Spleen (tissue), 11 donors: ENCODE data around the gene IFI44. TPM values are rescaled to one million over a fixed set of nuclear protein-coding genes. Genes with fewer than 3 reads are reported as not detected.

Experiments
- DNase-seq: peaks from one replicate; pipeline ENCODE4 v3.0.0-alpha.2; 2020
- H3K27ac ChIP-seq, 8 donors: fragments of 200-600 bp; sonication (generic) in 7 of 8; 1 replicate in 4 of 8; 2 replicates in 4 of 8; pipeline versions ENCODE4 v1.5.0 to v1.8.0; 2016 to 2021; ENCODE audit warnings: inconsistent platforms in 4 of 8, mild to moderate bottlenecking in 4 of 8, moderate library complexity in 1 of 8
- H3K27me3 ChIP-seq, 7 donors: fragments of 200-600 bp; sonication (generic) in 6 of 7; replicated peaks in 1 of 7; 1 replicate in 4 of 7; 2 replicates in 3 of 7; pipeline versions ENCODE4 v1.5.0 to v1.8.0; 2016 to 2021; ENCODE audit warnings: inconsistent platforms in 3 of 7, mild to moderate bottlenecking in 1 of 7
- H3K36me3 ChIP-seq, 6 donors: fragments of 200-600 bp; sonication (generic) in 5 of 6; 1 replicate in 4 of 6; 2 replicates in 2 of 6; pipeline versions ENCODE4 v1.5.0 to v1.8.0; 2016 to 2021; ENCODE audit warnings: inconsistent platforms in 2 of 6
- H3K4me1 ChIP-seq, 6 donors: fragments of 200-600 bp; sonication (generic) in 5 of 6; 1 replicate in 3 of 6; 2 replicates in 3 of 6; pipeline versions ENCODE4 v1.5.0 to v1.8.0; 2016 to 2021; ENCODE audit warnings: inconsistent platforms in 3 of 6
- H3K4me3 ChIP-seq, 8 donors: fragments of 200-600 bp; sonication (generic) in 7 of 8; 1 replicate in 4 of 8; 2 replicates in 4 of 8; pipeline versions ENCODE4 v1.5.0 to v1.8.0; 2016 to 2021; ENCODE audit warnings: inconsistent platforms in 4 of 8, mild to moderate bottlenecking in 4 of 8, moderate library complexity in 2 of 8
- H3K9me3 ChIP-seq, 8 donors: fragments of 200-600 bp; sonication (generic) in 7 of 8; 1 replicate in 4 of 8; 2 replicates in 4 of 8; pipeline versions ENCODE4 v1.5.0 to v1.8.0; 2016 to 2021; ENCODE audit warnings: inconsistent platforms in 4 of 8
- CTCF ChIP-seq, 11 experiments: fragments of 200-600 bp in 7 of 11; fragments of 450-650 bp in 4 of 11; sonication (generic) in 4 of 11; IDR thresholded peaks in 8 of 11; conservative IDR thresholded peaks in 3 of 11; 1 replicate in 7 of 11; 2 replicates in 4 of 11; pipeline versions ENCODE4 v1.4.0 to v1.8.0; 2016 to 2021; ENCODE audit warnings: antibody characterized with exemption in 11 of 11, inconsistent platforms in 4 of 11, mild to moderate bottlenecking in 1 of 11
- POLR2A ChIP-seq, 3 donors: fragments of 450-650 bp; IDR thresholded peaks; one replicate each; pipeline ENCODE4 v1.5.1; 2017; ENCODE audit warnings: antibody characterized with exemption in 3 of 3, mild to moderate bottlenecking in 1 of 3
- POLR2AphosphoS5 ChIP-seq, 3 donors: sonication (generic); formaldehyde crosslinking; IDR thresholded peaks; one replicate each; pipeline ENCODE4 v1.5.1; 2017; ENCODE audit warnings: antibody characterized with exemption in 3 of 3
- WGBS, 5 donors: extraction: QIAGEN DNeasy Blood & Tissue Kit in 3 of 5; methylation state at CpG; one replicate each; pipeline versions ENCODE4 v1.1.5 to v1.1.7; 2013 to 2018; 5-methylcytosine and 5-hydroxymethylcytosine counted together
- intact Hi-C: fragments of 100-400 bp; cut with DNase I; formaldehyde crosslinking; loops from one replicate; pipeline ENCODE4 v1.15.0; 2023; ENCODE audit warnings: low total_unique reads
- polyA plus RNA-seq, 3 donors: library from polyadenylated mRNA; stranded (reverse); fragments of 200-250 nt; gene quantifications; one replicate each; pipeline ENCODE4 v1.2.1, GENCODE V29; 2013
- total RNA-seq, 7 donors: library from RNA; depleted of rRNA in 3 of 7; stranded (reverse); fragments of >200 nt in 3 of 7; fragmentation: NEBNext Ultra II Directional in 4 of 7; extraction: Animal tissue kit (Norgen Biotek cat#: 25700) in 4 of 7; gene quantifications; one replicate each; pipeline versions ENCODE4 v1.1.0 to v1.2.1, GENCODE V29; 2016 to 2021
- donor health status: healthy with polysubstance abuse.
- donor health status: DM: no; HTN: no; CAD: no; lungs with moderate emphysema.
- donor health status: DM: no; HTN: no; CAD: no.
- donor health status: Bipolar disorder and iron deficiency.
- donor health status: healthy.
- donor health status: DM: no; HTN: no; CAD: no.
- donor health status: DM: yes; HTN: yes; CAD: no.

IFI44 gene
- total and polyA plus RNA-seq, 10 donors: 32.3 to 107 (median 79.4) TPM

DNA sequence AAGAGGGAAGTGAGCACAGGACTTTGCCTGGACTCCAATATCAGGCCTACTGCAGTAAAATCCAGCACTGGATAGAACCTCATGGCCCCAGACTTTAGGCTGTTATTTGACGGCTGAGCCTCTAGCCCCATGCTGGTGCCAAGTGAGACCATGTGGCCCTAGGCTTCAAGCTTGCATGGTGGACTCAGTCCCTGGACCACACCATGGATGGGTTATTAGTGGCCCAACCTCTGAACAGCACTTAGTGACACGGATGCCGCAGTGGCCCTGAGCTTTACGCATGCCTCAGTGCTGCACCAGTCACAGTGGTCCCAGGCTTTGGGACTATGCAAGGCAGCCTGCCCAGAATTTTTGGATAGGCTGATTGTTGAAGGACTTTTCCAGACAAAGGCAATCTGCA, 16.4 kb upstream of the IFI44 start:
- no peak overlapping the region for H3K27ac ChIP-seq
- peaks cover 0 to 37% (median 0%) of the 10 kb centered on the region in 6 donors for H3K36me3 ChIP-seq
- 96 to 100% (median 97%) methylated on average over 4 of the region's 4 CpGs for WGBS, 5 donors
- H3K4me1 ChIP-seq: no peaks in the 10 kb centered on the region
- DNase-seq: peak; percentile 50
- intact Hi-C loops: no loop called here
- no peaks in the 10 kb centered on the region for H3K9me3 ChIP-seq
- H3K4me3 ChIP-seq: no peak overlapping the region
- no peak for TF ChIP-seq POLR2AphosphoS5 (IDR thresholded peaks at IDR 0.05)
- no peak for TF ChIP-seq POLR2A (IDR thresholded peaks at IDR 0.05)
- no peak for TF ChIP-seq CTCF (IDR thresholded peaks at IDR 0.05 in 8 of 11, conservative IDR thresholded peaks at IDR 0.05 in 3 of 11)
- no peaks in the 10 kb centered on the region for H3K27me3 ChIP-seq

DNA sequence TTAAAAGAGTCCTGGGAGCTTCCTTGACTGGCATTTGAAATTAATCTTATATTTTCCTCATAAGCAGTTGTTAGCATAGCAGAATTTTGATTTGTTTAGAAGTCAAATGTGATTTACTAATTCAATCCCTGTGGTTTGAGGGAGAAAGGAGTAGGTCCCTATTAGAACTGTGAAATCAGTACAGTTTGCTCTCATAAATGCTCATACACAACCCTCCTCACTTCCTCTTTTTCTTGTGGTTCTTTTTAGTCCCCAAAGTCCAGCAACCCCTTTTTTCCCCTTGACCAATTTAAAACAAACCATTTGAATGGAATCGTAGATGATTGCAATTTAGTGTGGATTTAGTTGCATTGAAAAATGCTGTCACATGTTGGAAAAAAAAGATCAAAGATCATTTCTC, 9.2 kb upstream of the IFI44 start:
- 77 to 87% (median 84%) methylated on average over 1 of the region's 1 CpG for WGBS, 5 donors
- H3K4me3 ChIP-seq: no peak overlapping the region
- peaks cover 0 to 17% (median 9%) of the 10 kb centered on the region in 6 donors for H3K4me1 ChIP-seq
- H3K36me3 ChIP-seq: peaks cover 0 to 53% (median 0%) of the 10 kb centered on the region in 6 donors
- intact Hi-C loops: no loop called here
- H3K9me3 ChIP-seq: peaks cover 0 to 8% (median 4%) of the 10 kb centered on the region in 8 donors
- DNase-seq: no peak
- no peaks in the 10 kb centered on the region for H3K27me3 ChIP-seq
- TF ChIP-seq CTCF (IDR thresholded peaks at IDR 0.05 in 8 of 11, conservative IDR thresholded peaks at IDR 0.05 in 3 of 11): no peak
- no peak for TF ChIP-seq POLR2A (IDR thresholded peaks at IDR 0.05)
- no peak for TF ChIP-seq POLR2AphosphoS5 (IDR thresholded peaks at IDR 0.05)
- H3K27ac ChIP-seq: no peak overlapping the region

DNA sequence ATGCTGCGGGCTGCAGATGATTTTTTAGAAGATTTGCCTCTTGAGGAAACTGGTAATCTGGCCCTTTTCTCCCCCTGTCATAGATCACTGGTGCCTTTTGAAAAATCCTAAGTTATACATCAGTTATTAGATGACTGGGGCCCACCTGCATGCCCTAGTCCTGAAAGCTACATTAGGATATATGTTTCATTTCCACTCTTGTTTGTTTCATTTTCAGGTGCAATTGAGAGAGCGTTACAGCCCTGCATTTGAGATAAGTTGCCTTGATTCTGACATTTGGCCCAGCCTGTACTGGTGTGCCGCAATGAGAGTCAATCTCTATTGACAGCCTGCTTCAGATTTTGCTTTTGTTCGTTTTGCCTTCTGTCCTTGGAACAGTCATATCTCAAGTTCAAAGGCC, 8.1 kb upstream of the IFI44 start:
- DNase-seq: no peak
- TF ChIP-seq POLR2AphosphoS5 (IDR thresholded peaks at IDR 0.05): no peak
- no peak for TF ChIP-seq POLR2A (IDR thresholded peaks at IDR 0.05)
- TF ChIP-seq CTCF (IDR thresholded peaks at IDR 0.05 in 8 of 11, conservative IDR thresholded peaks at IDR 0.05 in 3 of 11): no peak
- intact Hi-C loops: no loop called here
- no peaks in the 10 kb centered on the region for H3K27me3 ChIP-seq
- H3K36me3 ChIP-seq: peaks cover 0 to 53% (median 0%) of the 10 kb centered on the region in 6 donors
- no peak overlapping the region for H3K27ac ChIP-seq
- H3K9me3 ChIP-seq: peaks cover 0 to 10% (median 4%) of the 10 kb centered on the region in 8 donors
- 88 to 94% (median 90%) methylated on average over 4 of the region's 4 CpGs for WGBS, 5 donors
- H3K4me1 ChIP-seq: peaks cover 0 to 28% (median 18%) of the 10 kb centered on the region in 6 donors
- H3K4me3 ChIP-seq: no peak overlapping the region

DNA sequence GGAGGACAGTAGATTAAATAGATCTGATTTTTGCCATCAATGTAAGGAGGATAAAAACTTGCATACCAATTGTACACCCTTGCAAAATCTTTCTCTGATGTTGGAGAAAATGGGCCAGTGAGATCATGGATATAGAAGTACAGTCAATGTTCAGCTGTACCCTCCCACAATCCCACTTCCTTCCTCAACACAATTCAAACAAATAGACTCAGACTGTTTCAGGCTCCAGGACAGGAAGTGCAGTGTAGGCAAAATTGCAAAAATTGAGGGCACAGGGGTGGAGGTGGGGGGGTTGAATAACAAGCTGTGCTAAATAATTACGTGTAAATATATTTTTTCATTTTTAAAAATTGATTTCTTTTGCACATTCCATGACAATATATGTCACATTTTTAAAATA, 3.9 kb upstream of the IFI44 start:
- intact Hi-C loops: no loop called here

More for the DNA sequence above, 3.9 kb upstream of the IFI44 start:
- H3K27me3 ChIP-seq: no peaks in the 10 kb centered on the region
- no peak for DNase-seq
- peaks cover 3 to 46% (median 33%) of the 10 kb centered on the region in 6 donors for H3K4me1 ChIP-seq
- peaks cover 0 to 31% (median 23%) of the 10 kb centered on the region in 8 donors for H3K9me3 ChIP-seq
- 3 to 20% (median 12%) methylated on average over 1 of the region's 1 CpG for WGBS, 5 donors
- no peak for TF ChIP-seq POLR2A (IDR thresholded peaks at IDR 0.05)
- TF ChIP-seq POLR2AphosphoS5 (IDR thresholded peaks at IDR 0.05): no peak
- TF ChIP-seq CTCF (IDR thresholded peaks at IDR 0.05 in 8 of 11, conservative IDR thresholded peaks at IDR 0.05 in 3 of 11): no peak
- peaks cover 0 to 25% (median 0%) of the 10 kb centered on the region in 6 donors for H3K36me3 ChIP-seq
- no peak overlapping the region for H3K4me3 ChIP-seq
- H3K27ac ChIP-seq: peak overlapping the region in 7 of 8 donors; percentile 29 to 60 (median 41)
